BLaER1 (cell line): ENCODE measurements around the gene ATF7.

Experiments
- H3K27ac ChIP-seq: shearing (Covaris generic); formaldehyde crosslinking; 2 replicates; pipeline ENCODE4 v1.8.1; 2022
- H3K27me3 ChIP-seq: shearing (Covaris generic); formaldehyde crosslinking; 2 replicates; pipeline ENCODE4 v1.8.1; 2022
- H3K36me3 ChIP-seq: shearing (Covaris generic); formaldehyde crosslinking; 2 replicates; pipeline ENCODE4 v1.8.1; 2022
- H3K4me1 ChIP-seq: shearing (Covaris generic); formaldehyde crosslinking; 2 replicates; pipeline ENCODE4 v1.8.1; 2022
- H3K4me2 ChIP-seq: shearing (Covaris generic); formaldehyde crosslinking; 2 replicates; pipeline ENCODE4 v1.8.1; 2022
- H3K4me3 ChIP-seq: shearing (Covaris generic); formaldehyde crosslinking; 2 replicates; pipeline ENCODE4 v1.8.1; 2022
- H3K9ac ChIP-seq: shearing (Covaris generic); formaldehyde crosslinking; 2 replicates; pipeline ENCODE4 v1.8.1; 2022
- H3K9me3 ChIP-seq: shearing (Covaris generic); formaldehyde crosslinking; 2 replicates; pipeline ENCODE4 v1.8.1; 2022
- H4K20me1 ChIP-seq: shearing (Covaris generic); formaldehyde crosslinking; 2 replicates; pipeline ENCODE4 v1.8.1; 2022
- Cebpa-rat ChIP-seq: shearing (Covaris generic); IDR thresholded peaks from 2 replicates; pipeline ENCODE4 v1.8.1; 2022

ATF7 gene

GRCh38 chr12:53518381-53518780 is 107.8 kb downstream of the ATF7 start:
- Histone ChIP-seq H3K4me3 (no peak overlapping the region), H3K36me3 (peaks cover 100% of the 10 kb centered on the region), H4K20me1 (no peaks in the 10 kb centered on the region; the same call in 1 of the 2 replicates), H3K4me1 (peaks cover 14% of the 10 kb centered on the region), H3K4me2 (no peak overlapping the region), H3K27me3 (no peaks in the 10 kb centered on the region), H3K9me3 (no peaks in the 10 kb centered on the region), H3K27ac (no peak overlapping the region), H3K9ac (no peak overlapping the region)
- no peak for TF ChIP-seq Cebpa-rat

DNA sequence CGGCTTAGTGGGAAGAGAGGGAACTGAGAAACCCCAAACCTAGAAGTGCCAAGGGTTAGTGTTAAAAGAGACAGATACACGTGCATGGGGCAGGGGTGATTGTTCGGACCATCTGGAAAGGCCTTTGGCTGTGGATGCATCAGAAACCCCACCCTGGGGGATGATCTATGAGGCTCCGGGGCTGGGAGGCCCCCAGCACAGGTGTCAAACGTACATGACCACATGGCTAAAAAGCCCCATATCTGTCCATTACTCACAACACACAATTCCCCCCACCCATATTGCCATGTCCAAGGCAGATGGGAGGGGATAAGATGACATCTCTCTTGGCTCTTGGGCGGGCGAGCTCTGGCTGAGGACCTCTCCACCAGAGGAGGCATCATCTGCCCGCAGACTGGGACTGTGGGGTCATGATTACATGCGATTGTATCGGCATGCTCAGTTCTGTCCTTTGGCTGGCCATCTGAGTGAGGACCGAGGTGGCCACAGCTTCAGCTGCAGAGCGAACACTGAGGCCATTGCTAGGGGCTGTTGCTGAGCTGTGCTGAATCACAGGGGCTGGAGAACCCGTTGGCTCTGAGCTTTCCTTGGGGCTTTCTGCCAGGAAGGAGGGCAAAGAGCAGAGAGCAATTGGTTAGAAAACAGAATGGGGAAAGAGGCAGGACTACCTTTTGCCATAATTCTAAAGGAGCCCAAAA is 109.3 kb downstream of the ATF7 start:
- Histone ChIP-seq H3K27ac (no peak overlapping the region), H3K4me2 (no peak overlapping the region), H3K9me3 (no peaks in the 10 kb centered on the region), H3K27me3 (no peaks in the 10 kb centered on the region), H3K9ac (no peak overlapping the region), H3K4me3 (no peak overlapping the region), H4K20me1 (no peaks in the 10 kb centered on the region; the same call in 1 of the 2 replicates), H3K36me3 (peaks cover 100% of the 10 kb centered on the region), H3K4me1 (peaks cover 14% of the 10 kb centered on the region)
- TF ChIP-seq Cebpa-rat = no peak

DNA sequence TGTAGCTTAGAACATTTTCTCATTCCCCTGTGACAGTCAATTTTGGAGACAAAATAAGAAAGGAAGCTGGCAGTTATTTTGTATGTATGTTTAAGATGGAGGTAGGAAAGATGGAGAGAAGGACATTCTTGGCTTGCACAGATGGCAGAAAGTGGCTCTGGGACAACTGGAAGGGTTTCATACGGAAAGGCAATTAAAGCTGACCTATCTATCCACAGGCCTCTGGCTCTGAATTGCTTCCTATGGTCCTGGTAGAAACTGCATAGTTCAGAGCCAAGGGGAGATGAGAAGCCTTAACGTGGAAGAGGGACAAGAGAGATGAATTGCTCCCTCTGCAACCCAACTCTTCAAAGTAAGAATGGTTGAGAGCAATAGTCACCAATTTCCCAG is 110.9 kb downstream of the ATF7 start:
- Histone ChIP-seq H3K4me3 (no peak overlapping the region), H3K4me2 (no peak overlapping the region), H3K27ac (no peak overlapping the region), H4K20me1 (no peaks in the 10 kb centered on the region; the same call in 1 of the 2 replicates), H3K4me1 (peaks cover 10% of the 10 kb centered on the region), H3K9me3 (no peaks in the 10 kb centered on the region), H3K36me3 (peaks cover 100% of the 10 kb centered on the region), H3K9ac (no peak overlapping the region), H3K27me3 (no peaks in the 10 kb centered on the region)
- no peak for TF ChIP-seq Cebpa-rat

DNA sequence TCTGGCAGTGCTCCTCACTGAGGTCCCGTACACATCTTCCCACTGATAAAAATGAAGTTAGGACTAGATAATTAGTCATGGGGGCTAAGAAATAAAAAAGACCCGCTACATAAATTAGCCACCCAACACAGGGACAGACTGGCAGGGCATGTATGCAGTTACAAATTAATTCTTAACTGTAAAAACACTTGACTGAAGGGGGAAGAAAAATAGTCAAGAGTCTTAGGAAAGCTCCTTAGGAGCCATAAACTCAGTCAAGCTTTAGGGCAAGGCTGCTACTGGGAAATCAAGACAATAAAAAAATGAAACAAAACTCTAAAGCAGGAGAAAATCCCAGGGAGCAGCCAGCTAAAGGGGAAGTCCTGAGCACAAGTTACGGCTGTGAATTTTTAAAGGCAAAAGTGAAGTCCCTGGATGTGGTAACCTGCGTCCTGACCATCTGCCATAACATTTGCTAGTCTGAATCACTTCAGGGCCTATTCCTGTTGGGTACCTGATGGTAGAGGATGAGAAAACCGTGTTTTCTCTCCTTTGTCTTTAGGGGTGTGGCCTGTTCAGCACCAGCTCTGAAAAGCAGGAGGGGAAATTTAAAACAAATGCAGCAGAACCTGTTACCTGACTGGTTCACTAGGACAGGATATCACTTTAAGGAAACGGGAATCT is 111.4 kb downstream of the ATF7 start:
- H3K9ac ChIP-seq = no peak overlapping the region
- H3K4me3 ChIP-seq = no peak overlapping the region
- peaks cover 100% of the 10 kb centered on the region for H3K36me3 ChIP-seq
- TF ChIP-seq Cebpa-rat = no peak
- no peak overlapping the region for H3K27ac ChIP-seq
- H3K9me3 ChIP-seq = no peaks in the 10 kb centered on the region
- H4K20me1 ChIP-seq = no peaks in the 10 kb centered on the region
- no peaks in the 10 kb centered on the region for H3K27me3 ChIP-seq
- peaks cover 5% of the 10 kb centered on the region for H3K4me1 ChIP-seq
- H3K4me2 ChIP-seq = no peak overlapping the region

DNA sequence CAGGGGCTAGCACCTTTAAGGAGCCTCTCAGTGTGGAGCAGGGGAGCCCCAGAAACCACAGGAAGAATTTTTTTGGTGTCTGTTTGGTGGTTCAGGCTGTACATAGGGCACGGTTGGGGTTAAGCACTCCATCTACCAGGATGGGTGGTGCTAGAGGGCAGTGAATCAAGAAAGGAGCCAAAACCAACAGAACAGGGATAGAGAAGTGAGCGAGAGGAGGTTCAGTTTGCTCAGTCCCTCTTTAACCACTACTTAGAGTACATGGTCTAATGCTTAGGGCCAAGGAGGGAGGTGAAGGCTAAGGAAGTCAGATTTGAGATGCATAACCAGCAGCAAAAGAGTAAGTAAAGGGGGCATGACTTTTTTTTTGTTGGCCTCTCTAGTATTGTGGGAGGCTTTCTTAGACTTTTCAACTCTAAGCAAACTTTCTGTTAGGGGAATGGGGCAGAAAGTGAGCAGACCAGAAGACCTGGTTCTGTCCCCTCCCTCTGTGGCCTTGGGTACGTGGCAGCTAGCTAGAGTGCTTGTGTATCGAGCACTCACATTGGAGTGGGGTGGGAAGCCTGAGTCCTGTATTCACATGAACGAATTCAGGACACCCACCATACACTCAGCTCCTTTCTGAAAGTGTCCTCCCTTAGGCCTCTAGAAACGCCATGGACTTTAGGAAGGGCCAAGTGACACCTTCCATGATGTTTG is 112.3 kb downstream of the ATF7 start:
- Histone ChIP-seq H4K20me1 (no peaks in the 10 kb centered on the region), H3K4me3 (no peak overlapping the region), H3K36me3 (peaks cover 94% of the 10 kb centered on the region), H3K27ac (no peak overlapping the region), H3K9ac (no peak overlapping the region), H3K9me3 (no peaks in the 10 kb centered on the region), H3K4me2 (no peak overlapping the region), H3K27me3 (no peaks in the 10 kb centered on the region), H3K4me1 (peaks cover 3% of the 10 kb centered on the region)
- TF ChIP-seq Cebpa-rat = no peak

DNA sequence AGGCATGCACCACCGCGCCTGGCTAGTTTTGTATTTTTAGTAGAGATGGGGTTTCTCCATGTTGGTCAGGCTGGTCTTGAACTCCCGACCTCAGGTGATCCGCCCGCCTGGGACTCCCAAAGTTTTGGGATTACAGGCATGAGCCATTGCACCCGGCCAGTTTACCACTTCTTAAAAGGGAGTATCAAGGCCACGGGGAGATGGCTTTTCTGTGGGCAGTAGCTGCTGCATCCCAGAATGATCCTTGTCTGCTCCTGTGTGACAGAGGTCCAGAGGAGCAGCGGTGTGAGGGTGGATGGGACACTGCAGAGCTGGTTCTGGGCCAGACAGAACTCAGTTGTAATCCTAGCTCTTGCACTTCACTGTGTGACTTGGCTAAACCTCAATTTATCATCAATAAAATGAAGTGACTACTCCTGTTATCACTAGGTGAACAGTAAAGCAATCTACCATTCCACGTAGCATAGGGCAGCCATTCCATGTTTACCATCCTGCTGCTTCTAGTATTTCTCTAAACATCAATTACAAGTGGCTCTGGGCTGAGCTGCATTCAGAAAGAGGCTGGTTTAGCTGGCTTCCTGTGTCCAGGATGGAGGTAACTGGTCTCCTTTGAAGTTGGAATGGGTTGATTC is 115.9 kb downstream of the ATF7 start:
- H3K27ac ChIP-seq = no peak overlapping the region
- H3K27me3 ChIP-seq = no peaks in the 10 kb centered on the region
- H3K36me3 ChIP-seq = peaks cover 84% of the 10 kb centered on the region
- H3K9ac ChIP-seq = no peak overlapping the region
- H4K20me1 ChIP-seq = no peaks in the 10 kb centered on the region
- H3K4me2 ChIP-seq = no peak overlapping the region
- H3K4me3 ChIP-seq = no peak overlapping the region
- H3K4me1 ChIP-seq = peaks cover 11% of the 10 kb centered on the region
- H3K9me3 ChIP-seq = no peaks in the 10 kb centered on the region
- TF ChIP-seq Cebpa-rat = no peak

DNA sequence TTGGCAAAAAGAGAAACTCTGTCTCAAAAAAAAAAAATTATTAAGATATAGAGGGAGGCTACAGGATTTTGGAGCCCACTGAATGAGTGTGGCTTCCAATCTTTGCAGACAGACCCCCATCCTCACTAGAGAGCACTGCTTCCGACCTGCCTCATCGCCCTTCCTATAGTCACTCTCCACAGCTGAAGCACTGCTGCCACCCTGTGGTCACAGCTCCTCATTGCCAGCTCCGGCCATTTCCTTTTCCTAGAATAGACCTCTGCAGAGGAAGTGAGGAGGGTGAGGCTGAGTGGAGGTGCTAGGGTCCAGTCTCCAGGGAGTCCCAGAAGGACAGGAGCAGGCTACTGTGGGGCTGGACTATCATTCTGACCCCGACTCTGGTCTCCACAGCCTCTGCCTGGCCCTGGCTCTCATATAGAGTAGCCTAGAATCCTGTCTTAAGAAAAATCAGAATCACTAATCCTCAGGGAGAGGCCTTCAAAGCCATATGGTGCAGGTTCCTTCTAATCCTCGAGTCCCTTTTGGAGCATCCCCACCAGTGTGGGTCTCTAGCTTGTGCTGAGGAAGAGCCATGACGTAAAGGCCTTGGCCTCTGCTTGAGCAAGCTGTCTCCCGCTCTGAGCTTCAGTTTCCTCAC is 117.5 kb downstream of the ATF7 start:
- Histone ChIP-seq H3K9ac (peak overlapping the region; percentile 53; the same call in 1 of the 2 replicates), H3K27ac (peak overlapping the region; percentile 55; the same call in 1 of the 2 replicates)

DNA sequence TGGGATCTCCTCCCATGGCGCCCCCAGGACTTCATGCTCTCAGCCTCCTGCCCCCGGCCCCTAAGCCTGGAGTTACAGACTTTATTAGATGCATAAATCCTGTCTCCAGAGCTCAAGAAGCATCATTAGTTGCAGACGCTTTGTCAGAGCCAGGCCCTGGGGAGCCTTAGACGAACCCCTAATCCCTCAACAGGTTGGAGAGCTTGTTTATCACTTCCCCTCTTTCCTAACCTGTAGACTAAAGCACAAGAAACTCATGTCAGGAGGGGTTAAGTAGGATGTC is 118.6 kb downstream of the ATF7 start:
- no peak for TF ChIP-seq Cebpa-rat
- no peak overlapping the region for H3K4me2 ChIP-seq
- H3K27ac ChIP-seq = no peak overlapping the region
- no peak overlapping the region for H3K4me3 ChIP-seq
- no peaks in the 10 kb centered on the region for H3K9me3 ChIP-seq
- H3K36me3 ChIP-seq = peaks cover 83% of the 10 kb centered on the region
- H3K9ac ChIP-seq = 0 out of 2 replicates have a peak overlapping the region, but pooled peaks have one; percentile 15
- H4K20me1 ChIP-seq = no peaks in the 10 kb centered on the region
- H3K27me3 ChIP-seq = no peaks in the 10 kb centered on the region
- H3K4me1 ChIP-seq = peaks cover 17% of the 10 kb centered on the region

More for the DNA sequence above, 117.5 kb downstream of the ATF7 start:
- TF ChIP-seq Cebpa-rat = no peak
- H3K27me3 ChIP-seq = no peaks in the 10 kb centered on the region
- H3K36me3 ChIP-seq = peaks cover 84% of the 10 kb centered on the region
- H3K9me3 ChIP-seq = no peaks in the 10 kb centered on the region
- H4K20me1 ChIP-seq = no peaks in the 10 kb centered on the region
- H3K4me2 ChIP-seq = peak overlapping the region; percentile 58
- no peak overlapping the region for H3K4me3 ChIP-seq
- peaks cover 11% of the 10 kb centered on the region for H3K4me1 ChIP-seq

DNA sequence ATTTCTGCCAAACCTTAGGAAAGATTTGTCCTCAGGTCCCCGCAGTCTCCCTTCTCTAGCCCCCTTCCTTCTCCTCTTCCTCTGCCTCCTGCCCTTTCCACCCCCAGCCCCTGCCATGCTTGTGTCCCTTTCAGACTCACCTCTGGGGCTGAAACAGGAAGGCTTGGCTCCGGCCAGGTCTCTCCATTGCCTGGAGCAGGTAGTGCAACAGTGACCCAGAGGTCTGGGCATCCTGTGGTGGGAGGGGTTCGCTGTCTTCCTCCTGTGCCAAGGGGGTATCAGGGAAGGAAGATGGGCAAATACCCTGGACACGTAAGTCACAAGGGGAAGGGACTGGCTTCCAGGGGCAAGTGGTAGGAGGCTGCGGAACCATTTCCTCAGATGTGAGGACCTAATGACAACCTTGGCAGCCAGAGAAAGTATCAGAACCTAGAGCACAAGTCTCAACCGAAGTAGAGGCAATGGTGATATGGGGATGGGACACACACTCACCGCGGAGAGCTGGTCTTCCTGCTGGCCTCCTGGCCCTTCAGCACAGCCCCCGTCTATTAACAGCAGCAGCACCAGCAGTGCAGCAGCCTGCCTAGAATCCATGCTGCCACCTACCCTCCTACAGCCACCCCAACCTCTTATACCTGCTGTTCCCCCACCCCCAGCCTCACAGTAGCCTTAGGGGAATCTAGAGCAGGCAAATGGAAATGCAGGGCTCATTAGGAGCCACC is 119.1 kb downstream of the ATF7 start, which contains the start of gene NPFF:
TSS of gene NPFF (minus strand) at position 604 of the 722 bp plus-strand sequence. CDS start at position 594, 10 bp downstream.
- Histone ChIP-seq H3K27me3 (no peaks in the 10 kb centered on the region), H3K9me3 (no peaks in the 10 kb centered on the region), H3K4me2 (peak within 1 kb of the TSS; percentile 58), H4K20me1 (no peaks in the 10 kb centered on the region), H3K9ac (0 out of 2 replicates have a peak within 1 kb of the TSS, but pooled peaks have one; percentile 15), H3K27ac (no peak within 1 kb of the TSS), H3K4me3 (no peak within 1 kb of the TSS), H3K36me3 (peaks cover 78% of the 10 kb centered on the region), H3K4me1 (peaks cover 22% of the 10 kb centered on the region)
- no peak for TF ChIP-seq Cebpa-rat
